HG03196 (cell line): ENCODE measurements around the gene LTBP1.

Source experiments
- ATAC-seq: cut with Tn5 transposase; IDR thresholded peaks from one replicate; pipeline ENCODE4 v1.9.1; 2021; ENCODE audit not compliant: unreplicated experiment

Gene LTBP1

GRCh38 chr2:33181466-33181865 lies 234.7 kb downstream of the LTBP1 start:
- ATAC-seq = no peak

GRCh38 chr2:33184041-33184440 lies 237.3 kb downstream of the LTBP1 start:
- no peak for ATAC-seq

- no peak for ATAC-seq
Measured at GRCh38 chr2:33186937-33187336, 240.2 kb downstream of the LTBP1 start.

GRCh38 chr2:33188799-33189198 lies 242.0 kb downstream of the LTBP1 start:
- no peak for ATAC-seq

GRCh38 chr2:33190393-33190937 lies 243.7 kb downstream of the LTBP1 start:
- no peak for ATAC-seq

GRCh38 chr2:33195891-33196290 lies 249.1 kb downstream of the LTBP1 start:
- no peak for ATAC-seq

GRCh38 chr2:33196700-33197099 lies 249.9 kb downstream of the LTBP1 start:
- ATAC-seq = no peak

GRCh38 chr2:33197198-33197938 lies 250.6 kb downstream of the LTBP1 start:
- ATAC-seq = no peak

GRCh38 chr2:33202641-33203522 lies 256.1 kb downstream of the LTBP1 start:
- no peak for ATAC-seq

GRCh38 chr2:33204945-33205344 lies 258.2 kb downstream of the LTBP1 start:
- peak; percentile 57 for ATAC-seq

GRCh38 chr2:33205693-33206434 lies 259.1 kb downstream of the LTBP1 start:
- ATAC-seq = peak; percentile 94

GRCh38 chr2:33207151-33207740 lies 260.5 kb downstream of the LTBP1 start:
- ATAC-seq = no peak

- ATAC-seq = no peak
Measured at GRCh38 chr2:33208400-33208799, 261.6 kb downstream of the LTBP1 start.

- ATAC-seq = no peak
Measured at GRCh38 chr2:33209976-33210375, 263.2 kb downstream of the LTBP1 start.

GRCh38 chr2:33210626-33211025 lies 263.9 kb downstream of the LTBP1 start:
- no peak for ATAC-seq

- ATAC-seq = no peak
Measured at GRCh38 chr2:33212151-33212550, 265.4 kb downstream of the LTBP1 start.

GRCh38 chr2:33213244-33213643 lies 266.5 kb downstream of the LTBP1 start:
- ATAC-seq = no peak

GRCh38 chr2:33213648-33214047 lies 266.9 kb downstream of the LTBP1 start:
- ATAC-seq = no peak

GRCh38 chr2:33214436-33214835 lies 267.7 kb downstream of the LTBP1 start:
- ATAC-seq = no peak

GRCh38 chr2:33214857-33215256 lies 268.1 kb downstream of the LTBP1 start:
- ATAC-seq = no peak

- no peak for ATAC-seq
Measured at GRCh38 chr2:33215299-33215698, 268.5 kb downstream of the LTBP1 start.
